ENCODE data around the gene ZDHHC8.

Gene ZDHHC8

GRCh38 chr22:20114506-20115475 is 16.8 kb upstream of the ZDHHC8 start:
- DNase-seq = no peak

GRCh38 chr22:20115691-20116375 is 15.8 kb upstream of the ZDHHC8 start, which contains the start of gene RANBP1:
RANBP1 (plus strand) TSS chr22:20116104; CDS start chr22:20116185, 81 bp downstream.
- no peak for DNase-seq

- no peak for DNase-seq
These were observed 15.1 kb upstream of the ZDHHC8 start for GRCh38 chr22:20116376-20116950.

GRCh38 chr22:20116951-20117632 is 14.5 kb upstream of the ZDHHC8 start, which contains the start of gene TRMT2A:
TRMT2A (minus strand) TSS chr22:20117226; CDS start chr22:20116906, 320 bp downstream.
- DNase-seq = peak; percentile 99

GRCh38 chr22:20117633-20118299 is 13.8 kb upstream of the ZDHHC8 start:
- DNase-seq = peak; percentile 90

GRCh38 chr22:20118300-20119020 is 13.1 kb upstream of the ZDHHC8 start:
- DNase-seq = no peak

GRCh38 chr22:20121856-20122415 is 9.7 kb upstream of the ZDHHC8 start:
- DNase-seq = no peak

- no peak for DNase-seq
These were observed 8.1 kb upstream of the ZDHHC8 start for GRCh38 chr22:20123366-20124082.

GRCh38 chr22:20124083-20124787 is 7.4 kb upstream of the ZDHHC8 start:
- no peak for DNase-seq

GRCh38 chr22:20125201-20126174 is 6.1 kb upstream of the ZDHHC8 start:
- no peak for DNase-seq

GRCh38 chr22:20126284-20127029 is 5.1 kb upstream of the ZDHHC8 start:
- DNase-seq = no peak

- DNase-seq = no peak
These were observed 4.2 kb upstream of the ZDHHC8 start for GRCh38 chr22:20127318-20127868.

GRCh38 chr22:20127869-20128618 is 3.6 kb upstream of the ZDHHC8 start:
- DNase-seq = no peak

GRCh38 chr22:20128619-20128901 is 3.0 kb upstream of the ZDHHC8 start:
- no peak for DNase-seq

- DNase-seq = peak; percentile 85
These were observed 2.5 kb upstream of the ZDHHC8 start for GRCh38 chr22:20128902-20129746.

GRCh38 chr22:20129747-20130014 is 1.9 kb upstream of the ZDHHC8 start:
- DNase-seq = no peak
